Measurements from ENCODE around the gene RC3H2. TPM values are rescaled to one million over a fixed set of nuclear protein-coding genes. Genes with fewer than 3 reads are reported as not detected.

RC3H2 gene
- total and polyA plus RNA-seq, 2 donors (not counting 3 experiments of a cell fraction or from before 2014, with no cell fraction given), result 25.3 to 63.0 TPM

- dilution Hi-C loops (cut with MboI; ENCODE audit: extremely low pct_ligation_motif_present, low sequenced_read_pairs), result no loop called here
- peak; percentile 98 for DNase-seq (ENCODE audit: low read depth, low spot score)
- Histone ChIP-seq H3K4me2 (ENCODE audit: insufficient read depth, low read length) (peak overlapping the region; percentile 55), H2AFZ (ENCODE audit: low read depth, low read length) (no peak overlapping the region), H3K4me1 (ENCODE audit: control insufficient read depth, extremely low read depth, insufficient read depth, low read length) (peaks cover 66% of the 10 kb centered on the region), H3K9ac (replicated peaks; ENCODE audit: extremely low read depth, insufficient read depth, low read length) (peak overlapping the region; percentile 71), H3K9me1 (replicated peaks; ENCODE audit: control insufficient read depth, extremely low read depth, insufficient read depth, low read length) (no peaks in the 10 kb centered on the region), H3K79me2 (ENCODE audit: control insufficient read depth, insufficient read depth, low read length) (peaks cover 17% of the 10 kb centered on the region), H3K9me3 (replicated peaks; ENCODE audit: control insufficient read depth, insufficient read depth, low read length) (no peaks in the 10 kb centered on the region), H3K27ac (ENCODE audit: insufficient read depth, low read depth, low read length) (peak overlapping the region; percentile 97), H3K36me3 (ENCODE audit: control insufficient read depth in 2 of 2, extremely low read depth in 1 of 2, insufficient read depth in 2 of 2, low read length in 2 of 2) (peaks cover 7 to 16% of the 10 kb centered on the region in 2 experiments), H3K27me3 (ENCODE audit: control insufficient read depth in 2 of 2, insufficient read depth in 2 of 2, low read length in 2 of 2) (no peaks in the 10 kb centered on the region), H3K4me3 (replicated peaks in 1 of 3; ENCODE audit: insufficient read depth in 1 of 3, low read depth in 1 of 3, low read length in 3 of 3) (no peak overlapping the region), H4K20me1 (replicated peaks; ENCODE audit: control insufficient read depth, extremely low read depth, insufficient read depth, low read length) (no peaks in the 10 kb centered on the region)
- no TSS peak for BruUV-seq (replicated peaks)
- peak; percentile 81 for FAIRE-seq
- CTCF ChIA-PET, result interaction anchor here (1.2 to 1.8 kb wide), 5 partner anchors 11 to 722 kb away, joined by 3 to 7 read pairs (median 4); no protein-coding TSS in a partner anchor
- intact Hi-C loops (cut with micrococcal nuclease), result loop anchor here (1.0 to 10.0 kb wide), 3 partner anchors 82 to 1537 kb away; no protein-coding TSS in a partner anchor
- TF ChIP-seq FOS (IDR thresholded peaks at IDR 0.05; ENCODE audit: borderline replicate concordance, insufficient read depth, low read length) (peak; percentile 86), JUN (IDR thresholded peaks at IDR 0.05; ENCODE audit: borderline replicate concordance, insufficient read depth, insufficient read length, low read depth) (peak; percentile 74), MAX (IDR thresholded peaks at IDR 0.05; ENCODE audit: insufficient read depth, insufficient read length) (peak; percentile 54), POLR2A (IDR thresholded peaks at IDR 0.05; ENCODE audit: low read depth, low read length) (peak; percentile 73), CTCF (IDR thresholded peaks at IDR 0.05; ENCODE audit: extremely low read depth in 1 of 2, insufficient read depth in 1 of 2, low read depth in 1 of 2, low read length in 2 of 2) (no peak), MYC (IDR thresholded peaks at IDR 0.05; ENCODE audit: low read depth, low read length) (peak; percentile 51), EZH2 (IDR thresholded peaks at IDR 0.05; ENCODE audit: borderline replicate concordance, low read depth, low read length, severe bottlenecking) (no peak), POLR2AphosphoS5 (IDR thresholded peaks at IDR 0.05; ENCODE audit: insufficient read depth, low read depth, low read length) (peak; percentile 96), GATA2 (IDR thresholded peaks at IDR 0.05; ENCODE audit: insufficient read depth, insufficient read length, low read depth, low read length) (peak; percentile 99)
- POLR2A ChIA-PET, result interaction anchor here (0.5 to 1.5 kb wide), 2 partner anchors 39 to 110 kb away, joined by 4 to 5 read pairs; partner anchors contain the start of gene ZBTB26
Observed at GRCh38 chr9:122821278-122821943, 83.7 kb downstream of the RC3H2 start.

Data from endothelial cell of umbilical vein (primary cell).